ENCODE data around the gene CLIC6. TPM values are rescaled to one million over a fixed set of nuclear protein-coding genes. Genes with fewer than 3 reads are reported as not detected.

Gene CLIC6
- total and polyA plus RNA-seq, 2 experiments from 2014 or later = 1.1 to 1.5 TPM

DNA sequence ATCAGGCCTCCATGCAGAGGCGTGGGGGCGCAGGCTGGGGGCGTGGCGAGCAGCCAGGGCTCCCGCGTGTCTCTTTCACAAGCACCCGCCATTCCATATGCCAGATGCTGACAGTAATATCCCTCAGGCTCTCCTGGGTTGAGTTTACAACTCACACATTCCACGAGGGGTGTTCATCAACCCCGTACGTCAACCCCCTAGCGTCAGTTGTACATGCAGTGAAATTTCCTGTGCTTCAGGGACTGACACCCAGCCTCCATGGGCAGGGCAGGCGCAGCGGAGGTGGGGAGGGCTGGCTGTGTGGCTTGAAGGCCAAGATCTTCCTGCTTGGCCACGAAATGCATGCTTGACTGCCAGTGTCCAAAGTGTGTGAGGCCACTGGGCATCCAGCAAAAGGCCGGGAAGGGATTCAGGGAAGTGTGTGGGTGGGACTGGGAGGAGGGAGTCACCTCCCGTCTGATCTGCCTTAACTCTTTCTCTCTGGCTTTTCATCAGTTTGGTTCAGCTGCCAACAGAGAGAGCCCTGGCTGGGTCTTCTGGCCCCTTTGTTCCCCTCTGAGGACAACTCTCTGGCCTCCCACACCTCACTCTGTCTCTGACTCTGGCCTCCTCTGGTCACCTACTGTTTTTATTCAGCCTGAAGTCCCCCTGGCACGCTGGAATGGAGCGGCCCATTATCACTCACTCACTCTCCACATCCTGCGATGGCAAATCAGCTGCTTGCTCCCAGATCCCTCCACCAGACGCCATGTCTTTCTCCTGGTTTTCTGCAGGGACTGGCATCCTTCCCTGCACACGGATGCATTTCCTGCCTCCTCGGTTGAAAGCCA is 33.8 kb downstream of the CLIC6 start (continued):
- TF ChIP-seq, protein P1, sequence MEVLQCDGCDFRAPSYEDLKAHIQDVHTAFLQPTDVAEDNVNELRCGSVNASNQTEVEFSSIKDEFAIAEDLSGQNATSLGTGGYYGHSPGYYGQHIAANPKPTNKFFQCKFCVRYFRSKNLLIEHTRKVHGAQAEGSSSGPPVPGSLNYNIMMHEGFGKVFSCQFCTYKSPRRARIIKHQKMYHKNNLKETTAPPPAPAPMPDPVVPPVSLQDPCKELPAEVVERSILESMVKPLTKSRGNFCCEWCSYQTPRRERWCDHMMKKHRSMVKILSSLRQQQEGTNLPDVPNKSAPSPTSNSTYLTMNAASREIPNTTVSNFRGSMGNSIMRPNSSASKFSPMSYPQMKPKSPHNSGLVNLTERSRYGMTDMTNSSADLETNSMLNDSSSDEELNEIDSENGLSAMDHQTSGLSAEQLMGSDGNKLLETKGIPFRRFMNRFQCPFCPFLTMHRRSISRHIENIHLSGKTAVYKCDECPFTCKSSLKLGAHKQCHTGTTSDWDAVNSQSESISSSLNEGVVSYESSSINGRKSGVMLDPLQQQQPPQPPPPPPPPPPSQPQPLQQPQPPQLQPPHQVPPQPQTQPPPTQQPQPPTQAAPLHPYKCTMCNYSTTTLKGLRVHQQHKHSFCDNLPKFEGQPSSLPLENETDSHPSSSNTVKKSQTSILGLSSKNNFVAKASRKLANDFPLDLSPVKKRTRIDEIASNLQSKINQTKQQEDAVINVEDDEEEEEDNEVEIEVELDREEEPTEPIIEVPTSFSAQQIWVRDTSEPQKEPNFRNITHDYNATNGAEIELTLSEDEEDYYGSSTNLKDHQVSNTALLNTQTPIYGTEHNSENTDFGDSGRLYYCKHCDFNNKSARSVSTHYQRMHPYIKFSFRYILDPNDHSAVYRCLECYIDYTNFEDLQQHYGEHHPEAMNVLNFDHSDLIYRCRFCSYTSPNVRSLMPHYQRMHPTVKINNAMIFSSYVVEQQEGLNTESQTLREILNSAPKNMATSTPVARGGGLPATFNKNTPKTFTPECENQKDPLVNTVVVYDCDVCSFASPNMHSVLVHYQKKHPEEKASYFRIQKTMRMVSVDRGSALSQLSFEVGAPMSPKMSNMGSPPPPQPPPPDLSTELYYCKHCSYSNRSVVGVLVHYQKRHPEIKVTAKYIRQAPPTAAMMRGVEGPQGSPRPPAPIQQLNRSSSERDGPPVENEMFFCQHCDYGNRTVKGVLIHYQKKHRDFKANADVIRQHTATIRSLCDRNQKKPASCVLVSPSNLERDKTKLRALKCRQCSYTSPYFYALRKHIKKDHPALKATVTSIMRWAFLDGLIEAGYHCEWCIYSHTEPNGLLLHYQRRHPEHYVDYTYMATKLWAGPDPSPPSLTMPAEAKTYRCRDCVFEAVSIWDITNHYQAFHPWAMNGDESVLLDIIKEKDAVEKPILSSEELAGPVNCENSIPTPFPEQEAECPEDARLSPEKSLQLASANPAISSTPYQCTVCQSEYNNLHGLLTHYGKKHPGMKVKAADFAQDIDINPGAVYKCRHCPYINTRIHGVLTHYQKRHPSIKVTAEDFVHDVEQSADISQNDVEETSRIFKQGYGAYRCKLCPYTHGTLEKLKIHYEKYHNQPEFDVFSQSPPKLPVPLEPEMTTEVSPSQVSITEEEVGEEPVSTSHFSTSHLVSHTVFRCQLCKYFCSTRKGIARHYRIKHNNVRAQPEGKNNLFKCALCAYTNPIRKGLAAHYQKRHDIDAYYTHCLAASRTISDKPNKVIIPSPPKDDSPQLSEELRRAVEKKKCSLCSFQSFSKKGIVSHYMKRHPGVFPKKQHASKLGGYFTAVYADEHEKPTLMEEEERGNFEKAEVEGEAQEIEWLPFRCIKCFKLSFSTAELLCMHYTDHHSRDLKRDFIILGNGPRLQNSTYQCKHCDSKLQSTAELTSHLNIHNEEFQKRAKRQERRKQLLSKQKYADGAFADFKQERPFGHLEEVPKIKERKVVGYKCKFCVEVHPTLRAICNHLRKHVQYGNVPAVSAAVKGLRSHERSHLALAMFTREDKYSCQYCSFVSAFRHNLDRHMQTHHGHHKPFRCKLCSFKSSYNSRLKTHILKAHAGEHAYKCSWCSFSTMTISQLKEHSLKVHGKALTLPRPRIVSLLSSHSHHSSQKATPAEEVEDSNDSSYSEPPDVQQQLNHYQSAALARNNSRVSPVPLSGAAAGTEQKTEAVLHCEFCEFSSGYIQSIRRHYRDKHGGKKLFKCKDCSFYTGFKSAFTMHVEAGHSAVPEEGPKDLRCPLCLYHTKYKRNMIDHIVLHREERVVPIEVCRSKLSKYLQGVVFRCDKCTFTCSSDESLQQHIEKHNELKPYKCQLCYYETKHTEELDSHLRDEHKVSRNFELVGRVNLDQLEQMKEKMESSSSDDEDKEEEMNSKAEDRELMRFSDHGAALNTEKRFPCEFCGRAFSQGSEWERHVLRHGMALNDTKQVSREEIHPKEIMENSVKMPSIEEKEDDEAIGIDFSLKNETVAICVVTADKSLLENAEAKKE (CRISPR knock-in tag; IDR thresholded peaks at IDR 0.05) = no peak
- no peak for TF ChIP-seq JUNB (IDR thresholded peaks at IDR 0.05; ENCODE audit: unreplicated experiment)
- no peak for TF ChIP-seq ZNF114 (CRISPR knock-in tag; IDR thresholded peaks at IDR 0.05)
- no peak for TF ChIP-seq EZH2phosphoT487 (IDR thresholded peaks at IDR 0.05; ENCODE audit: unreplicated experiment)
- no peak for TF ChIP-seq EZH2 (IDR thresholded peaks at IDR 0.05; ENCODE audit: low read depth, unreplicated experiment)

DNA sequence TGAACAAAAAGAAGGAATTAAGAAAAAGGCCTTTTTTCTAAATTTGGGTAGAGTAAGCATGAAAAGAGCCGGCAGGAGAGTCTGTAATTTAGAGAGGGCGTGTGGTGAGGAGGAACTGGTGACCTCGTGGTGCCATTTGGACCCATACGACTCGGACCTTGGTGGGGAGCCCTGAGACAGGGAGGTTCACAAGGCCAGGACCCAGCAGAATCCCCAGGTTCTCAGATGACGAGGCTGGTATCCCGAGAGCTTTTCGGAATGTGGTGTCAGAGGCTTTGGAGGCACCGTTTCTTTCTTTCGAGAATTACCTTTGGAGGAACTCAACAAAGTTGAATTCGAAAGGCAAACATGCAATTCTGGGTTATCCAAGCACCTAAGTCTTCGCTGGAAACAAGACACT is 34.8 kb downstream of the CLIC6 start:
- Histone ChIP-seq H3K36me3 (ENCODE audit: insufficient read depth) (no peaks in the 10 kb centered on the region), H3K27me3 (ENCODE audit: insufficient read depth) (no peaks in the 10 kb centered on the region), H3F3A (replicated peaks; ENCODE audit: low read depth) (no peaks in the 10 kb centered on the region), H2AFZ (no peak overlapping the region), H3K9me2 (ENCODE audit: insufficient read depth) (peaks cover 7% of the 10 kb centered on the region; the same call in 1 of the 2 replicates), H3K27ac (ENCODE audit: low read depth) (no peak overlapping the region), H3K4me2 (no peak overlapping the region), H3K79me2 (replicated peaks; ENCODE audit: insufficient read depth) (no peaks in the 10 kb centered on the region), H3K4me1 (ENCODE audit: insufficient read depth) (no peaks in the 10 kb centered on the region), H3K4me3 (no peak overlapping the region), H4K20me1 (replicated peaks; ENCODE audit: insufficient read depth) (no peaks in the 10 kb centered on the region)
- DNase-seq (ENCODE audit: low spot score) (no peak), ATAC-seq (no peak)
- H3K4me1 Mint-ChIP-seq = peaks cover 15% of the 10 kb centered on the region
- no peaks in the 10 kb centered on the region for H3K9me3 Mint-ChIP-seq
- no peak overlapping the region for H3K4me3 Mint-ChIP-seq
- H3K27ac Mint-ChIP-seq = no peak overlapping the region
- peaks cover 3% of the 10 kb centered on the region; the same call in 1 of the 3 replicates for H3K36me3 Mint-ChIP-seq (ENCODE audit: low read depth)
- peaks cover 2% of the 10 kb centered on the region for H3K27me3 Mint-ChIP-seq (ENCODE audit: insufficient read depth, low read depth, poor library complexity)
- TF ChIP-seq CREB1 (CRISPR knock-in tag; IDR thresholded peaks at IDR 0.05; ENCODE audit: low read depth) (no peak), ETS1 (IDR thresholded peaks at IDR 0.05) (no peak), REST (IDR thresholded peaks at IDR 0.05; ENCODE audit: unreplicated experiment) (no peak)
- TF ChIP-seq, protein P2, sequence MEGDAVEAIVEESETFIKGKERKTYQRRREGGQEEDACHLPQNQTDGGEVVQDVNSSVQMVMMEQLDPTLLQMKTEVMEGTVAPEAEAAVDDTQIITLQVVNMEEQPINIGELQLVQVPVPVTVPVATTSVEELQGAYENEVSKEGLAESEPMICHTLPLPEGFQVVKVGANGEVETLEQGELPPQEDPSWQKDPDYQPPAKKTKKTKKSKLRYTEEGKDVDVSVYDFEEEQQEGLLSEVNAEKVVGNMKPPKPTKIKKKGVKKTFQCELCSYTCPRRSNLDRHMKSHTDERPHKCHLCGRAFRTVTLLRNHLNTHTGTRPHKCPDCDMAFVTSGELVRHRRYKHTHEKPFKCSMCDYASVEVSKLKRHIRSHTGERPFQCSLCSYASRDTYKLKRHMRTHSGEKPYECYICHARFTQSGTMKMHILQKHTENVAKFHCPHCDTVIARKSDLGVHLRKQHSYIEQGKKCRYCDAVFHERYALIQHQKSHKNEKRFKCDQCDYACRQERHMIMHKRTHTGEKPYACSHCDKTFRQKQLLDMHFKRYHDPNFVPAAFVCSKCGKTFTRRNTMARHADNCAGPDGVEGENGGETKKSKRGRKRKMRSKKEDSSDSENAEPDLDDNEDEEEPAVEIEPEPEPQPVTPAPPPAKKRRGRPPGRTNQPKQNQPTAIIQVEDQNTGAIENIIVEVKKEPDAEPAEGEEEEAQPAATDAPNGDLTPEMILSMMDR (conservative IDR thresholded peaks at IDR 0.05; ENCODE audit: low read depth in 2 of 2) = no peak

Measured in GM23338 (cell line).